Renal cortical epithelial cell (primary cell): ENCODE measurements around the gene CPEB4. TPM values are rescaled to one million over a fixed set of nuclear protein-coding genes. Genes with fewer than 3 reads are reported as not detected.

Source experiments
- DNase-seq: peaks from one replicate; pipeline ENCODE4 v3.0.0-alpha.2; 2011; ENCODE audit warnings: low read depth
- total RNA-seq: library from RNA; depleted of rRNA; stranded (reverse); fragments of >200 nt; gene quantifications from 2 replicates; pipeline ENCODE4 v1.2.3, GENCODE V29; 2014

Gene CPEB4
- total RNA-seq, 1 donor from 2014 or later, result 66.6 TPM

DNA sequence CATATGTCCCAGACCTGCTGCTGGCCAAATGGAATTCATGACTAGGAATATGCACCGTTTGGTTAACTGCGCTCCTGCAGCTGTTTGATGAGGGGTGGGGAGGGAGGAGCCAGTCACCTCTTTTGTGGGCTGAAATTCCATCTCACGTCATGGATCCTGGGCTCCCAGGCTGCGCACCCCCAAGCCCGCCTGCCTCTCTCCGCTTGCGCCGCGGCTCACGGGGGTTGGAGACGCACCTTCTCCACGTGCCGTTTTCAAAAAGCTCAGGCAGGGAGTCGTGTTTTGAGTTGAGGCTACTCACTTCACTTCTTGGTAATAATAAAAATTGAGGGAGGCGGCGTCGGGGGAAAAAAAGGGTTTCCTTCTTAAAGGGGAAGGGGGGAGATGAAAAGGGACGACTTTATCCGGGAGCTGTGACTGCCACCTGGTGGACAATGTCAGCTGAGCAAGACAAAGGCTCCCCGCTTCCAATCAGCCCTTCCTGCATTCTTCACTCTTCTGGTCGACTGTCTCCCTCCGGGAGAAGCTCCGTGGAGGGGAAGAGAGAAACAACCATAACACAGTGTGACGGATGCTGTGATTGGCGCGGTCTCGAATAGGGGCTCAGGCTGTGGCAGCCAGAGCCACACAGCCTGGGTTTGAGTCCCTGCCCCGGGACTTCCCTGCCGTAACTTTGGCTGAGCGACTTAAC lies 84.9 kb downstream of the CPEB4 start:
- DNase-seq, result peak; percentile 73

DNA sequence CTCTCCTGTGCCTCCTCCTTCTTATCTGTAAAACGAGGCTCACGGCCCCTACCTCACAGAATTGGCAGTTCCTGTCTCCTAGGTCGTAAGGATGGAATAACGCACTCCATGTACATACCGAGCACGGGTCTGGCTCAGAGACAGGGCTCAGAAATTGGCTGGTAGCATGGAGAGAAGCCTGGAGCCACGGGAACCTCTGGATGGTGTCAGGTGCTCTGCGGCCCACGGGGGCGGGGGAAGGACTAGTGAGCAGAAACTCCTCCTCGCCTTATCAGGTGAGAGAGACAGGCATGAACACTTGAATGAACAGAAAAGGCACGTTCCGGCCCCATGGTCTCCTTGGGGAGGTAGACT lies 85.4 kb downstream of the CPEB4 start:
- no peak for DNase-seq

DNA sequence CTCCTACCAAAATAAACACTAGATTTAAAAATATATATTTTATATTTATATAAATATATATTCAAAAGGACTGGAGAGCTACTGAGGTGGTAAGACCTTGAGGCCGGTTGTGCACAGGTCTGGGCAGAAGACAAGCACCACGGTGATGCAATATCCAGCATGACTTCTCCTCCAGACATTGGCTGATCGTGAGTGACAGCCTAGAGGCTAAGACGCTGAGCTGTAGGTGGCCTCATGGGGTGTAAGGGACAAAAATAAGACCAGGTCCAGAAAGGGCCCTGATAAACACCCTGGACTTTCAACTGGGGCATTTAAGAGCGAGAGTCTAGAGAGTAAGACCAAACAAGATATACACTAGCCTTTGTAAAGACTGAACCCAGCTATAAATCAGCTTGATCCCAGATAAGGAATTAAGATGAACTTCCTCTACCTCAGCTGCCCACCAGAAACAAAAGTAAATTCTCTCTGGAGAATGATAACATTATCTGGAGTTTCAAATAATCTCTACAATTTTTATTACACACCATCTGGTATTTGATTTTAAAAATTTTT lies 86.6 kb downstream of the CPEB4 start:
- DNase-seq, result no peak

DNA sequence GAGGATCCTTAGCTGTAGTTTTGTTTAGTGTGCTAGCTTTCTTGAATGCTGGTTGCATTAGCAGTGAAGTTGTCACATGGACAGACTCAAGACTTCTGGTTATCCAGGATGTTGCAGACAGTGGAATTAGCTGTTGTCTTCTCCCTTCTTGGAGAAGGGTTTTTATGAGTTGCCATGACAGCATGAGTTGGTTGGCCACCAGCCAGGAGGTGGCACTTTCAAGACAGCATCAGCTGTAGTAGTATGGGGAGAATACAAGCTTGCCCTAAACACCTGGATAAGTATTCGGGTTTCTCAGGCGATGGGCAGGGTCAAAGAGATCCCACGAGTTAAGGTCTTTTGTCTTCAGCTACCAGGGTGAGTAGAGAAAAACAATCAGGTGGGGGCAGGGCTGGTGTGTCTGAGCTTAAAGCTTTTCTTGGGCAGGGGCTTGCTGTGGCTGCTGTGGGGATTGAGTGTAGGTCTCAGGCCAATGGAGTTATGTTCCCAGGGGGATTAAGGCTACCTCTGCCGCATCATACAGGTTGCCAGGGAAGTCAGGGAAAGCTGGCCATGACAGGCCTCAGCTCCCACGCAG lies 93.1 kb downstream of the CPEB4 start:
- DNase-seq, result no peak

- DNase-seq, result peak; percentile 30
These were observed 96.1 kb downstream of the CPEB4 start for GRCh38 chr5:173984218-173984617.

- DNase-seq, result no peak
These were observed 100.6 kb downstream of the CPEB4 start, which contains the start of gene C5orf47 for GRCh38 chr5:173988554-173989431. Gene C5orf47 (plus strand): TSS chr5:173989170. CDS start chr5:173989264, 94 bp downstream.

- no peak for DNase-seq
These were observed 101.4 kb downstream of the CPEB4 start for GRCh38 chr5:173989432-173990082.

DNA sequence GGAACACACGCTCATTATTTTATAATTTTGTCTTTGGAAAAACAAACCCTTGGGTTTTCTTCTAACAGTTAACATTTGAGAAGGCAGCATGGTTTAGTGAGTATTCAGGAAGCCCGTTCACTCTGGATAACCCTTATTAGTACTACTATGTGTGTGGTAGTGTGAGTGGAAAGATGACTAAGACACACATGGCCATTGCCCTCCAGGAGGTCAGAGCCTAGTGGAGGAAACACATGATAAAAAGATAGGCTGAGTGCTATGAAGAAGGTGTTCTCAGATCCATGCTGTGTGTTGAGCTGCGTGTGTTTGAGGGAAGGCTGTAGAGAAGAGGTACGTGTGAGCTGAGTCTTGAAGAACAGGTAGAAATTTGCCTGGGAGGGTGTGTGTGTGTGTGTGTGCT lies 109.2 kb downstream of the CPEB4 start:
- DNase-seq, result no peak

GRCh38 chr5:173998531-173998930 lies 110.4 kb downstream of the CPEB4 start:
- no peak for DNase-seq

- DNase-seq, result no peak
These were observed 111.9 kb downstream of the CPEB4 start for GRCh38 chr5:174000076-174000475.

DNA sequence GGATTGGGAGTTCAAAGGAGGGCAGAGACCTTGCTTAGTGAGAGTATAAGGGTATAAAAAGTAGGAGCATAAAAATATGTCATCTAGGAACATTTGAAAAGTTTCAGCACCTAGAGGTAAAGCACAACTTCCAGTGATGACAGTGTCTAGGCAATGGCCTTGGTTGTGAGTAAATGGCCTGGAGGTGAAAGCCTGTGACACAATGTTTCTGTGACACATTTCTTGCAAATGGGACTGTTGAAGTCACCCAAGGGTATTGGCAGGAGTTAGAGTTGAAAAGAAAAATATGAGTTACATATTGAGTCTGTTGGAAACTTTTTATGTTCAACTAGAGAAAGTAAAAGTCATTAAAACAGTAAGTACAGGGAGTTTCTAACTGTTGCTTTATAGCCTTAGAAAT lies 115.6 kb downstream of the CPEB4 start:
- DNase-seq, result no peak

- DNase-seq, result no peak
These were observed 120.8 kb downstream of the CPEB4 start for GRCh38 chr5:174008922-174009321.

DNA sequence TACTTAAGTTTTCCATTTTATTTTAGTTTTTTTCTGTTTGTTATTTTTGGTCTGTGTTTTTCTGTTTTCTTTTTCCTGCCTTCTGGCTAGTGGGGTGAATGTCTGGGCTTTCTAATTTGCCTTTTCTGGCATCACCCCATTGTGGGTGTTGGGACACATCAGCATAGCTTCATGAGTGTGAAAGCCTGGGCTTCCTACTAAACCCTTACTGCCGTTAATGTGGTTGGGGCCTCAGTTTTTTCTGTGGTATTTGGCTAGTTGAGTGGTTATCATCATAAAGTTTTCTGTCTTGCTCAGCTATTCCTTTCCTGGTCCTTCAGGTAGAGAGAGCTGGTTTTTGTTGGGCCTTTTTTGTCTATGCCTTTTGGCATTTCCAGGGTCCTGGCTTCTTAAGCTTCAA lies 122.2 kb downstream of the CPEB4 start:
- no peak for DNase-seq

DNA sequence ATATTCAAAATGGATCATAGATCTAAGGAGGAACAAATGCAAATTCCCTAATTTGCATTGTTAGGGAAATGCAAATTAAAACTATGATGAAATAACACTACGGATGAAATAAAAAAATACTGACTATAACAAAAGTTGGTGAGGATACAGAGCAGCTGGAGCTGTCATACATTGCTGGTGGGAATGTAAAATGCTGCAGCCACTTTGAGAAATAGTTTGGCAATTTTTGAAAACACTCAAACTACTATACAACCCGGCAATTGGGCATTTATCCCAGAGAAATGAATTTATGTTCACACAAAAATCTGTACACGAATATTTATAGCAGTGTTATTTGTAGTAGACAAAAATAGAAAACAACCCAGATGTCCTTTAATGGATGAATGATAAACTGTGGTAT lies 123.3 kb downstream of the CPEB4 start:
- DNase-seq, result no peak

Other genes with a start within 250 kb of the CPEB4 start
- gene C5orf47, start 100.8 kb downstream of the CPEB4 start, total RNA-seq, result not detected in 2 replicates
- 0.15 TPM in 1 of 2 replicates, not detected in the other for gene NSG2, start 157.4 kb downstream of the CPEB4 start, total RNA-seq